WERI-Rb-1 (cell line): ENCODE results near the gene AMBRA1.
A peak's percentile ranks its signal among the peaks of the same experiment; 100 is the strongest.

Experiments used
- DNase-seq: peaks from one replicate; pipeline ENCODE4 v3.0.0-alpha.2; 2020
- H3K27ac ChIP-seq: fragments of 250-450 bp; sonication (Bioruptor Pico); 2 replicates; pipeline ENCODE4 v1.5.1; 2020; ENCODE audit warnings: mild to moderate bottlenecking, moderate library complexity
- H3K27me3 ChIP-seq: fragments of 250-450 bp; sonication (Bioruptor Pico); 2 replicates; pipeline ENCODE4 v1.5.1; 2021; ENCODE audit warnings: mild to moderate bottlenecking, low read depth, moderate library complexity; ENCODE audit not compliant: insufficient read depth, severe bottlenecking
- H3K36me3 ChIP-seq: fragments of 250-450 bp; sonication (Bioruptor Pico); 2 replicates; pipeline ENCODE4 v1.5.1; 2020; ENCODE audit warnings: mild to moderate bottlenecking, moderate library complexity
- H3K4me3 ChIP-seq: 2 replicates; pipeline ENCODE4 v1.5.1; 2011; ENCODE audit warnings: low read depth, mild to moderate bottlenecking, control low read depth, low read length
- H3K9me3 ChIP-seq: fragments of 250-450 bp; sonication (Bioruptor Pico); 2 replicates; pipeline ENCODE4 v1.5.1; 2021; ENCODE audit warnings: mild to moderate bottlenecking, moderate library complexity; ENCODE audit not compliant: severe bottlenecking
- TF ChIP-seq, protein P1 (sequence below): IDR thresholded peaks from 2 replicates; pipeline ENCODE4 v1.5.1; 2011; ENCODE audit warnings: low read depth, mild to moderate bottlenecking, control low read depth, inconsistent platforms, low read length

Gene AMBRA1

DNA sequence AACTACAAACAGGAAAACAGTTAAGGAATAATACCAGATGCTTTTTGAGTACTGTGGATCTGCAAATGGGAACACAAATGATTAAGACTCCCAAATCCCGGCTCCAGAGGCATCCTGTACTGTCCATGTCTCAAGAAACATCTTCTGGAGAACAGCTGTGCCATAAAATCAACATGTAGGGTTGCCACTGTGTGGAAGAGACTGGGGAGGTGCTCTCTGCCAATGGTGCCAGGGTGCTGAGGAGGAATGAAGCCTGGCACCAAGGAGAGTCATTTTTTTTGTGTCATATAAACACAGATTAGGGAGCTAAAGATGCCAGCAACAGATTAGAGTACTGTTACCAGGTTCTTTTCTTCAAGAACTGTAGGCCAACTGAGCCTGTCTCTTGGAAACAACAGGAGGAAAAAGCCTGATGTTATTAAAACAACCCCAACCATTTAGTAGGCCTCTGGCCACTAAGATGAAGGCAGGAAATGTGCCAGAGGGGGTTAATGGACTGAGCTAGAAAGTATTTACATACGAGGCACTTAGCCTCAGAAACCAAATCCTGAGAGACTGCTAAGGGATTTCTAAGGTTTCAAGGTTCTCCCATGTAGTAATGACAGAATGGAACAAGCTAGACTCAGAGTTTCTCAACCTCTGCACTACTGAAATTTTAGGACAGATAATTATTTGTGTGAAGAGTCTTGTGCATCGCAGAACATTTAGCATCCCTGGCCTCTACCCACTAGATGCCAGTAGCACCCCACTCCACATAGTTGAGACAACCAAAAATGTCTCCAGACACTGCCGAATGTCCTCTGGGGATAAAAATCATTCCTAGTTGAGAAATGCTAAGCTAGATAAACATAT is 147.7 kb downstream of the AMBRA1 start:
- TF ChIP-seq, protein P1, sequence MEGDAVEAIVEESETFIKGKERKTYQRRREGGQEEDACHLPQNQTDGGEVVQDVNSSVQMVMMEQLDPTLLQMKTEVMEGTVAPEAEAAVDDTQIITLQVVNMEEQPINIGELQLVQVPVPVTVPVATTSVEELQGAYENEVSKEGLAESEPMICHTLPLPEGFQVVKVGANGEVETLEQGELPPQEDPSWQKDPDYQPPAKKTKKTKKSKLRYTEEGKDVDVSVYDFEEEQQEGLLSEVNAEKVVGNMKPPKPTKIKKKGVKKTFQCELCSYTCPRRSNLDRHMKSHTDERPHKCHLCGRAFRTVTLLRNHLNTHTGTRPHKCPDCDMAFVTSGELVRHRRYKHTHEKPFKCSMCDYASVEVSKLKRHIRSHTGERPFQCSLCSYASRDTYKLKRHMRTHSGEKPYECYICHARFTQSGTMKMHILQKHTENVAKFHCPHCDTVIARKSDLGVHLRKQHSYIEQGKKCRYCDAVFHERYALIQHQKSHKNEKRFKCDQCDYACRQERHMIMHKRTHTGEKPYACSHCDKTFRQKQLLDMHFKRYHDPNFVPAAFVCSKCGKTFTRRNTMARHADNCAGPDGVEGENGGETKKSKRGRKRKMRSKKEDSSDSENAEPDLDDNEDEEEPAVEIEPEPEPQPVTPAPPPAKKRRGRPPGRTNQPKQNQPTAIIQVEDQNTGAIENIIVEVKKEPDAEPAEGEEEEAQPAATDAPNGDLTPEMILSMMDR: no peak
- no peak overlapping the region for H3K4me3 ChIP-seq
- no peak for DNase-seq
- H3K27ac ChIP-seq: no peak overlapping the region
- no peaks in the 10 kb centered on the region for H3K9me3 ChIP-seq
- no peaks in the 10 kb centered on the region for H3K27me3 ChIP-seq
- H3K36me3 ChIP-seq: peaks cover 15% of the 10 kb centered on the region

DNA sequence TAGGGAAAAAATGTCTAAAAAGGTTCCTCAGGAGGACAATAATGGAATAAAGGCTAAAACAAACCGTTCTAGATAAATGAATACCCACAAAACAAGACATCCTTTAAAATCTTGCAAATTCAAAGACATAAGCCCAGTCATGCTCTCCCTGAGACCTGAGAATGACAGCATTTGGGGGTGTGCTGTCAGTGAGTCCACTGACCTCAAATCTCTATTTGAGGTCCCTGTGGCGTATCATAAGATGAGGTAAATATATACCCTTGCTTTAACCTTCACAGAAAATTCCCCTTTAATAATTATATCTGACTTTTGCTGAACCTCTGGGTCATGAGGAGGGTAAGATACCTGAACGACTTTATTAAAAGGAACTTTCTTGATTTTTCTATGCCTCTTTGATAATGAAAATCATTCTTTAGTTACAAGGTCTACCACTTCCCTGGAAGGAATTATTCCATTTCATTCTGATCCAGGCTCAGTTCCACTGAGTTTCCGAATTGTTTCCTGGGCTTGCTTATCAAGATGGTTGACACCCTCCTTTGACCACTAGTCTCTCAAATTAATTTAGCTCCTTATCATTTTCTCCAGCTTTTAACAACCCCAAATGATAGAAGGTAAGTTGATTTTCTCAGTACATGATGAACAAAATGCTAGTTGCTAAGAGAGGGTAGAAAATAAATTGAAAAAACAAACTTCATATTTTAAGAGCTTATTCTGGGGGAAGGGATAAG is 148.5 kb downstream of the AMBRA1 start:
- no peaks in the 10 kb centered on the region for H3K9me3 ChIP-seq
- no peaks in the 10 kb centered on the region for H3K27me3 ChIP-seq
- no peak for DNase-seq
- TF ChIP-seq, protein P1: no peak
- H3K4me3 ChIP-seq: no peak overlapping the region
- H3K36me3 ChIP-seq: peaks cover 15% of the 10 kb centered on the region
- no peak overlapping the region for H3K27ac ChIP-seq

DNA sequence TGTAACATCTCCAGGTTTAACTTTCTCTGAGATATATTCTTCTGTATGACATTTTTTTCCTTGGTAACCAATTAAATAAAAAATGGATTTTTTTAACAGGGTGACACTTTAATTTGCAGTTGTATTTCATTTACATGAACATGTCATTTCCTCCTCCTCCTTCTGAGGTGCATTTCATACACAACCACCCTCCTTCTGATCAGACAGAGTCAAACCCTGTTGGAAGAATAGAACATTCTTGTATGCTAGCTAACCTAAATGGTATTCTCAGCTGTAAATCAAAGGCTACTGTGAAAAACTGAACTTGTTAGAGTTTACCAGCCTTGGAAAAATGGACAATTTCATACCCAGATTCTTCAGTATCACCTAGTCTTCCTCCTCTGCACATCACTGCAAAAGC is 149.5 kb downstream of the AMBRA1 start:
- H3K36me3 ChIP-seq: peaks cover 15% of the 10 kb centered on the region
- no peak overlapping the region for H3K27ac ChIP-seq
- H3K4me3 ChIP-seq: no peak overlapping the region
- H3K27me3 ChIP-seq: no peaks in the 10 kb centered on the region
- H3K9me3 ChIP-seq: no peaks in the 10 kb centered on the region
- no peak for DNase-seq
- TF ChIP-seq, protein P1: no peak

DNA sequence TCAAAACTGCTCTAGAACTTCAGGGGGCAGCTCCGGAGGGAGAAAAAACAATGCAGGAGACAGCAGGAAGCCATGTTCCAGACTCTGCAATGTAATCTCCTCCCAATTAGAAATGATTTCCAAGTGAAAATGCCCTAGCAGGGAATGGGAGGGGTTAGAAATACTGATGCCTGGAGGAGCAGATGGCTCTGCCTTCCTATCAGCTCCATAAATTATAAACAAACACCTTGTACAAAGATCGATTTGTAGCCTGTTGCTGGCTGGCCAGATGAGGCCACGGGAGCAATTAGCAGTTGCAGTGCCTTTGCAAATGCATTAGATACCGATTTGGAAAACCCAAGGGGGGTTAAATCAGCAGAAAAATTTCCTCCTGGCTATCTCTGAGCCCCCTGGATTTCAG is 155.6 kb downstream of the AMBRA1 start:
- peak overlapping the region; percentile 70 for H3K27ac ChIP-seq
- TF ChIP-seq, protein P1: no peak
- no peaks in the 10 kb centered on the region for H3K27me3 ChIP-seq
- DNase-seq: peak; percentile 76
- no peaks in the 10 kb centered on the region for H3K9me3 ChIP-seq
- peak overlapping the region; percentile 11; the same call in 1 of the 2 replicates for H3K4me3 ChIP-seq
- H3K36me3 ChIP-seq: peaks cover 23% of the 10 kb centered on the region

DNA sequence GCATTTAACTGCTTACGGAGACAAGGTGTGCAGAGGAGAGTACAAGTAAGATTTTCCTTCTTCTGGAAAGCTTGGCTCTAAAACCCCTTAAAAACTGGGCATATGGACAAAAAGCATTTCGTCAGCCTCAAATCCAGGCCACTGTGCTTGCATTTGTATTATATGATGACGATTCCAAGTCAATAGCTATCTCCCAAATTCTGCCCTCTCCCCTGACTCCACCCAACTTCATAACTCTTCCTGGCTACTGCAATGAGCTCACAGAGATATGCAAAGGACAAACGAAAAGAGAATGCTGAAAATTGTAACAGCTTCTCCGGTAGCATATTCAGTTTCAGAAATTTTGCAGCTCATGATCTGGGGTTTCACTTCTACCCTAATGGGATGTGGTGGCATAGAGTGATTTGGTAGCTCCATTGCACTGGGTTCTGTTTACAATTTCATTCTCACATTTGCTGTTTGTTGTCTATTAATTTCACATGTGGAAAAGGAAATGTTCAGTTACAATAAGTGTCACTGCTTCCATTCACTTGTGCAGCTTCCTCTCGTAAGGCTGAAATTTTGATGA is 156.6 kb downstream of the AMBRA1 start:
- TF ChIP-seq, protein P1: no peak
- H3K9me3 ChIP-seq: no peaks in the 10 kb centered on the region
- no peak overlapping the region for H3K4me3 ChIP-seq
- no peaks in the 10 kb centered on the region for H3K27me3 ChIP-seq
- peak overlapping the region; percentile 70 for H3K27ac ChIP-seq
- DNase-seq: no peak
- peaks cover 19% of the 10 kb centered on the region for H3K36me3 ChIP-seq
